Stimulated activated CD8-positive, alpha-beta memory T cell treated with anti-CD3 and anti-CD28 coated beads, Interleukin-2, amount 100 ng/mL, for 48 hours (primary cell): Measurements from ENCODE around the gene UBQLN4.
"Not testable (repeated sequence)": the region's sequence is repeated elsewhere in the genome, so short reads cannot be mapped to it uniquely, and the experiment has no call there.

Experiments used
- DNase-seq, 2 donors: peaks; one replicate each; pipeline ENCODE4 v3.0.0-alpha.2; 2020; ENCODE audit warnings: low read depth in 2 of 2

The UBQLN4 gene

GRCh38 chr1:156081180-156081916 lies 27.8 kb upstream of the UBQLN4 start:
- no peak for DNase-seq

- no peak for DNase-seq
Measured at GRCh38 chr1:156080863-156081179, 27.2 kb upstream of the UBQLN4 start.

- no peak for DNase-seq
Measured at GRCh38 chr1:156080241-156080862, 26.8 kb upstream of the UBQLN4 start.

- no peak for DNase-seq
Measured at GRCh38 chr1:156079762-156080161, 26.2 kb upstream of the UBQLN4 start.

- DNase-seq, result no peak
Measured at GRCh38 chr1:156078728-156079127, 25.1 kb upstream of the UBQLN4 start.

- no peak for DNase-seq
Measured at GRCh38 chr1:156077430-156077760, 23.8 kb upstream of the UBQLN4 start.

- no peak for DNase-seq
Measured at GRCh38 chr1:156076609-156077429, 23.2 kb upstream of the UBQLN4 start.

- no peak for DNase-seq
Measured at GRCh38 chr1:156075775-156076204, 22.2 kb upstream of the UBQLN4 start.

GRCh38 chr1:156075162-156075561 lies 21.6 kb upstream of the UBQLN4 start:
- no peak for DNase-seq

GRCh38 chr1:156074661-156075060 lies 21.1 kb upstream of the UBQLN4 start:
- no peak for DNase-seq

- no peak for DNase-seq
Measured at GRCh38 chr1:156073740-156074139, 20.1 kb upstream of the UBQLN4 start.

GRCh38 chr1:156073110-156073687 lies 19.6 kb upstream of the UBQLN4 start:
- no peak for DNase-seq

GRCh38 chr1:156072251-156072650 lies 18.7 kb upstream of the UBQLN4 start:
- DNase-seq, result no peak

- DNase-seq, result not testable (repeated sequence)
Measured at GRCh38 chr1:156071332-156071816, 17.8 kb upstream of the UBQLN4 start.

- DNase-seq, result no peak
Measured at GRCh38 chr1:156070548-156070947, 16.9 kb upstream of the UBQLN4 start.

GRCh38 chr1:156069490-156070455 lies 16.2 kb upstream of the UBQLN4 start:
- no peak for DNase-seq

GRCh38 chr1:156067262-156067661 lies 13.7 kb upstream of the UBQLN4 start:
- DNase-seq, result no peak

- DNase-seq, result no peak
Measured at GRCh38 chr1:156065871-156066270, 12.3 kb upstream of the UBQLN4 start.

- DNase-seq, result no peak
Measured at GRCh38 chr1:156065212-156065611, 11.6 kb upstream of the UBQLN4 start.

GRCh38 chr1:156064615-156065014 lies 11.0 kb upstream of the UBQLN4 start:
- no peak for DNase-seq

GRCh38 chr1:156063997-156064285 lies 10.3 kb upstream of the UBQLN4 start:
- no peak for DNase-seq
